OCI-LY1 (cell line): ENCODE results near the gene CCDC81.

ENCODE experiments used
- H2AFZ ChIP-seq: fragments of 200-600 bp; sonication (generic), shearing (Covaris generic); 2 replicates; pipeline ENCODE4 v1.6.0; 2014; ENCODE audit warnings: antibody characterized with exemption, mild to moderate bottlenecking, low read length
- H3F3A ChIP-seq: fragments of 200-600 bp; sonication (generic), shearing (Covaris generic); 2 replicates; pipeline ENCODE4 v1.6.0; 2014; ENCODE audit warnings: mild to moderate bottlenecking, antibody characterized with exemption, low read length, moderate library complexity; ENCODE audit not compliant: insufficient read depth
- H3K27ac ChIP-seq: fragments of 200-600 bp; sonication (generic); 2 replicates; pipeline ENCODE4 v1.5.1; 2014; ENCODE audit warnings: low read length, mixed run types, mild to moderate bottlenecking, low read depth; ENCODE audit not compliant: poor library complexity, severe bottlenecking
- H3K27me3 ChIP-seq: fragments of 200-600 bp; sonication (generic); 2 replicates; pipeline ENCODE4 v1.6.0; 2014; ENCODE audit warnings: antibody characterized with exemption, mild to moderate bottlenecking, low read length, moderate library complexity; ENCODE audit not compliant: insufficient read depth
- H3K36me3 ChIP-seq: fragments of 200-600 bp; sonication (generic); 2 replicates; pipeline ENCODE4 v1.6.1; 2014; ENCODE audit warnings: mild to moderate bottlenecking, antibody characterized with exemption, low read length, moderate library complexity, mixed read lengths; ENCODE audit not compliant: insufficient read depth
- H3K4me1 ChIP-seq: fragments of 200-600 bp; sonication (generic); 2 replicates; pipeline ENCODE4 v1.5.1; 2014; ENCODE audit warnings: mild to moderate bottlenecking, low read length, moderate library complexity; ENCODE audit not compliant: insufficient read depth, severe bottlenecking
- H3K4me2 ChIP-seq: fragments of 200-600 bp; sonication (generic), shearing (Covaris generic); 2 replicates; pipeline ENCODE4 v1.6.1; 2014; ENCODE audit warnings: low read length
- H3K4me3 ChIP-seq: fragments of 200-600 bp; sonication (generic); 2 replicates; pipeline ENCODE4 v1.5.1; 2014; ENCODE audit warnings: low read length, low read depth, mild to moderate bottlenecking, mixed read lengths; ENCODE audit not compliant: poor library complexity, severe bottlenecking
- H3K79me2 ChIP-seq: fragments of 200-600 bp; shearing (Covaris generic); 2 replicates; pipeline ENCODE4 v1.6.1; 2016; ENCODE audit warnings: mixed run types, low read length, mixed read lengths; ENCODE audit not compliant: insufficient read depth
- H3K9ac ChIP-seq: fragments of 200-600 bp; sonication (generic), shearing (Covaris generic); 2 replicates; pipeline ENCODE4 v1.6.1; 2014; ENCODE audit warnings: mild to moderate bottlenecking, low read length, mixed read lengths
- H3K9me2 ChIP-seq: fragments of 200-600 bp; sonication (generic), shearing (Covaris generic); 2 replicates; pipeline ENCODE4 v1.6.1; 2014; ENCODE audit warnings: low read depth, mild to moderate bottlenecking, low read length, mixed read lengths
- H3K9me3 ChIP-seq: fragments of 200-600 bp; shearing (Covaris generic); 2 replicates; pipeline ENCODE4 v1.6.1; 2014; ENCODE audit warnings: low read length, mixed read lengths
- H4K20me1 ChIP-seq: fragments of 200-600 bp; sonication (generic), shearing (Covaris generic); 2 replicates; pipeline ENCODE4 v1.6.0; 2016; ENCODE audit warnings: mild to moderate bottlenecking, low read length; ENCODE audit not compliant: insufficient read depth
- CTCF ChIP-seq: fragments of 200-600 bp; sonication (generic), shearing (Covaris generic); IDR thresholded peaks from 2 replicates; pipeline ENCODE4 v1.5.1; 2017; ENCODE audit warnings: mild to moderate bottlenecking, antibody characterized with exemption, low read length, moderate library complexity, mixed read lengths
- EZH2 ChIP-seq: fragments of 200-600 bp; sonication (generic), shearing (Covaris generic); IDR thresholded peaks from 2 replicates; pipeline ENCODE4 v1.8.0; 2017; ENCODE audit warnings: borderline replicate concordance, mixed run types, mild to moderate bottlenecking, antibody characterized with exemption, low read length, moderate library complexity, mixed read lengths

The CCDC81 gene

GRCh38 chr11:86365546-86365945, 9.1 kb upstream of the CCDC81 start:
- TF ChIP-seq EZH2 (no peak), CTCF (no peak)
- no peak overlapping the region for H3K4me2 ChIP-seq
- H3K36me3 ChIP-seq = no peaks in the 10 kb centered on the region; the same call in 1 of the 2 replicates
- H3K79me2 ChIP-seq = no peaks in the 10 kb centered on the region
- no peak overlapping the region for H3K4me3 ChIP-seq
- no peaks in the 10 kb centered on the region for H4K20me1 ChIP-seq
- H3K4me1 ChIP-seq = no peaks in the 10 kb centered on the region
- H3K27me3 ChIP-seq = no peaks in the 10 kb centered on the region
- H3K9me2 ChIP-seq = no peaks in the 10 kb centered on the region
- H3K9me3 ChIP-seq = no peaks in the 10 kb centered on the region
- no peak overlapping the region for H3K9ac ChIP-seq
- H3F3A ChIP-seq = no peaks in the 10 kb centered on the region
- H2AFZ ChIP-seq = no peak overlapping the region
- H3K27ac ChIP-seq = no peak overlapping the region

GRCh38 chr11:86369668-86370067, 5.0 kb upstream of the CCDC81 start:
- Histone ChIP-seq H3F3A (no peaks in the 10 kb centered on the region), H3K9me3 (no peaks in the 10 kb centered on the region), H3K4me3 (no peak overlapping the region), H3K27me3 (no peaks in the 10 kb centered on the region), H3K9ac (no peak overlapping the region), H3K4me2 (no peak overlapping the region), H3K27ac (no peak overlapping the region), H3K36me3 (no peaks in the 10 kb centered on the region), H3K9me2 (no peaks in the 10 kb centered on the region), H3K79me2 (no peaks in the 10 kb centered on the region), H3K4me1 (no peaks in the 10 kb centered on the region), H4K20me1 (no peaks in the 10 kb centered on the region), H2AFZ (no peak overlapping the region)
- no peak for TF ChIP-seq EZH2
- no peak for TF ChIP-seq CTCF

- no peak for TF ChIP-seq CTCF
- no peak for TF ChIP-seq EZH2
- Histone ChIP-seq H3K9me3 (no peaks in the 10 kb centered on the region), H3K4me1 (no peaks in the 10 kb centered on the region), H3K27ac (no peak overlapping the region), H4K20me1 (no peaks in the 10 kb centered on the region), H3K9ac (no peak overlapping the region), H3K4me2 (no peak overlapping the region), H3K4me3 (no peak overlapping the region), H3K36me3 (no peaks in the 10 kb centered on the region), H2AFZ (no peak overlapping the region), H3K9me2 (no peaks in the 10 kb centered on the region), H3K79me2 (no peaks in the 10 kb centered on the region), H3K27me3 (no peaks in the 10 kb centered on the region), H3F3A (no peaks in the 10 kb centered on the region)
Measured at GRCh38 chr11:86370171-86370570, 4.5 kb upstream of the CCDC81 start.
